Stimulated activated CD8-positive, alpha-beta memory T cell treated with anti-CD3 and anti-CD28 coated beads, Interleukin-15, amount 100 ng/mL, for 1 hour (primary cell): ENCODE results near the gene LRP1B.
"Not testable (repeated sequence)": the region's sequence is repeated elsewhere in the genome, so short reads cannot be mapped to it uniquely, and the experiment has no call there.

Experiments
- DNase-seq: peaks from one replicate; pipeline ENCODE4 v3.0.0-alpha.2; 2020; ENCODE audit warnings: low read depth

LRP1B gene

GRCh38 chr2:140427033-140427432 is 1703.8 kb downstream of the LRP1B start:
- not testable (repeated sequence) for DNase-seq

GRCh38 chr2:140424471-140424870 is 1706.3 kb downstream of the LRP1B start:
- no peak for DNase-seq

- no peak for DNase-seq
These were observed 1708.1 kb downstream of the LRP1B start for GRCh38 chr2:140422759-140423158.

GRCh38 chr2:140417504-140417903 is 1713.3 kb downstream of the LRP1B start:
- no peak for DNase-seq

- DNase-seq, result no peak
These were observed 1714.2 kb downstream of the LRP1B start for GRCh38 chr2:140416577-140416976.

DNA sequence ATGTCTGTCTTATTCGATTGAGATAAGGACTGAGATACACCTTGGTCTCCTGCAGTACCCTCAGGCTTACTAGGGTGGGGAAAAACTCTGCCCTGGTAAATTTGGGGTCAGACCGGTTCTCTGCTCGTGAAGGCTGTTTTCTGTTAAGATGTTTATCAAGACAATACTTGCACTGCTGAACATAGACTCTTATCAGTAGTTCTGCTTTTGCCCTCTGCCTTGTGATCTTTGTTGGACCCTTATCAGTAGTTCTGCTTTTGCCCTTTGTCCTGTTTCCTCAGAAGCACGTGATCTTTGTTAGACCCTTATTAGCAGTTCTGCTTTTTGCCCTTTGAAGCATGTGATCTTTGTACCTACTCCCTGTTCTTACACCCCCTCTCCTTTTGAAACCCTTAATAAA is 1715.8 kb downstream of the LRP1B start:
- DNase-seq, result not testable (repeated sequence)

GRCh38 chr2:140410695-140411094 is 1720.1 kb downstream of the LRP1B start:
- no peak for DNase-seq

GRCh38 chr2:140401056-140401455 is 1729.8 kb downstream of the LRP1B start:
- DNase-seq, result no peak

GRCh38 chr2:140392824-140393223 is 1738.0 kb downstream of the LRP1B start:
- DNase-seq, result no peak

GRCh38 chr2:140384946-140385345 is 1745.9 kb downstream of the LRP1B start:
- no peak for DNase-seq

DNA sequence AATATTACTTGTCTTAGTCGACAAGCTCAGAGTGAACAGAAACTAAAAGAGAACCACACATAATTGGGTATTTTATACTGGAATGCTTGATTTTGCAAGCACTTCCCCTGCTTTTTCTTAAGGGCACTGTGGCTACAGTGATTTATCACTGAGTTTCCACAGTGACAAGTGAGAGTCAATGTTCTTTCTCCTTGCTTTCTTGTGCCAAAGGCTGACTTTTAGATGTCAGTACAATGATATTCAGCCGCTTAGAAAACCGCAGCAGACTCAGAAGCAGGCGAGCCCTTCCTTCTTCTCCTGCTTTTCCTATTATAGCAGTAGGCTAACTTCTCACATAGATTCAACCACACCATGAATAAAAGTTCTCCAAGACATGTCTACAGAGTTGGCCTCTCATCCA is 1747.0 kb downstream of the LRP1B start:
- no peak for DNase-seq

- no peak for DNase-seq
These were observed 1754.1 kb downstream of the LRP1B start for GRCh38 chr2:140376686-140377085.

GRCh38 chr2:140363131-140363530 is 1767.7 kb downstream of the LRP1B start:
- DNase-seq, result no peak

DNA sequence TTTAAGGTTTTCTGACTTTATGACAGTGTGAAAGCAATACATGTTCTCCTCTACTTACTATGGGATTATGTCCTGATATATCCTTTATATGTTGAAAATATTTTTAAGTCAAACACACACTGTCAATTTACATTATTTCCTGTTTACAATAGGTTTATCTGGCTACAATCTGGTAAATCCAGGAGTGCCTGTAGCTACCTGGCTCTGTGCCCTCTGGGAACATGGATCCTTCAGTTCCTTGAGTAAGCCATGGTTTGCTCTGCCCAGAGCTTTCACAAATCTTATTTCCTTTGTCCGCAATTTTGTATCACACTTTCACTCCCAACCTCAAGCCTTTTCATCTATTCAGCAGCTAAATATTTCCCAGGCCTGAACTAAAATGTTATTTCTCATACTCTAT is 1768.5 kb downstream of the LRP1B start:
- DNase-seq, result no peak

GRCh38 chr2:140359056-140359771 is 1771.6 kb downstream of the LRP1B start:
- no peak for DNase-seq

- DNase-seq, result no peak
These were observed 1774.1 kb downstream of the LRP1B start for GRCh38 chr2:140356697-140357096.

DNA sequence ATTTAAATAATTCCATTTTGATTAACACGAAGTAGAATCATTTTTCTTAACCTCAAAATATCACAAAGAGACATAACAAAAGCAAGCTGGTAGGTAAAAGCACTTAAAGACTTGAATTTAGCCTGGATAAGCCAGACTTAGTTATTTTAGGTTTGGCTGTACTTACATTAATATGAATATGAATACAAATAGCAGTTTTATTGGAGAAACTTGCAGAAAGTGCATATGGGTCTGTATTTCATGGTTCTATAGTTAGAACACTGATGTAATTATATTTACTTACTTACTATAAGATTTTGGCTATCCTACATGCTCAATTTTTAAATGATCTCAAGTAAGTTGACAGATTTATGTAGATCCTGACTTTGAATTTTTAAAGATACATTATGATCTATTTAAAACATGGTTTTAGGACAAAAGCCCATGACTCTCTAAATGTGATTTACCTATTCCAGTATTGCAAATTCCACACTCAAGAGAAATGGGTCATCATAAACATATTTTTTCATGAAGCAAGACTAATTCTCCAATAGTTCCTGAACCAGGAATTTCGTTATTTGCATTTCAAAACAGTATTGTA is 1775.2 kb downstream of the LRP1B start:
- no peak for DNase-seq

GRCh38 chr2:140354544-140354943 is 1776.3 kb downstream of the LRP1B start:
- no peak for DNase-seq

DNA sequence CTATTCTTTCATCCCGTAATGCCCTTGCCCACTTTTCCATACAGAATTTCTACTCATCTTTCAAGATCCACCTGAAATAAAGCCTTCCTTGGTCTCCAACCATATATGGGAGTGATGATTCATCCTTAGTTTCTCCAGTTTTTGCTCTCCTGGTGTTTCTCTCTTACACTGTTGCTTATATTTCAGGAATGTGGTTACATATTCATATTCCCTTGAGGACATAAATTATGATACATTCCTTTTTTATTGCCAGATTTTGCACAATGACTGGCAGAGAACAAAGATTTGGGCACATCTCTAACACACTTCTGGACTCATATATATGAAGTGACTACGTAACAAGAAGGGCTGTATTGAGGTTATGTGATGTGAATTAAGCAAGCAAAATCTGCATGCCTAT is 1777.3 kb downstream of the LRP1B start:
- no peak for DNase-seq

DNA sequence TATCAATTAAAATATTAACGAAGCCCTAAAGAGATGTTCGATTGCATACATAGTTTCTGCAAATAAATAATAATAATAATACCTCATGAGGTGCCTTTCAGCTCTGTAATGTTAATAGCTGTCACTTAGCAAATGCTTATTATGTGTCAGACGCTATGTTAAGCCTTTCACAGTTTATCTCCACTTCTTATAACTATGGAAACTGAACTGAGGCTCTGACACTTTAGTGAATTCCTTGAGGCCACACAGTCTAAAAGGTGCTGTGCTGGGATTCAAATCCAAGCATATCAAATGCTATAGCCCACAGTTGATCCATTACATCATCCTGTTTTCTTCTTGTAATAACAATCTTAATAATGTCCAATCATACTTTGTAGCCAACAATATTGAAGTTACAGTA is 1779.1 kb downstream of the LRP1B start:
- no peak for DNase-seq

DNA sequence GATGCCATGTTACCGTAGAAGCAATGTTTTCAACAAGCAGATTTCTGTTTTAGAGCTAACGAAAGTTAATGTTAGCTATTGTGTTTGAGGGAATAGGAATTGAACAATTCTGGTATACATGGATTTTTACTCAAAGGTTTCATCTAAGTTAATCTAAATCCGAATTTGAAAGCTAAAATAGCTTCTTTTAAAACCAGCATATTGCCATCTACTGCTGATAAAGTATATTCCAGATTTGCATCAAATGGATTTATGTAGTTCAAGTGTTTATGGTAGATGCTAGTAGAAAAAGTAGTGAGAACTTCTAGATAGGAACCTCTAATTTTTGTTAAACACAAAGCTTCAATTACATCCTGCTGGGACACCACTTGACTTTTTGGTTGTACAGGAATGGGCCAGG is 1781.1 kb downstream of the LRP1B start:
- no peak for DNase-seq

DNA sequence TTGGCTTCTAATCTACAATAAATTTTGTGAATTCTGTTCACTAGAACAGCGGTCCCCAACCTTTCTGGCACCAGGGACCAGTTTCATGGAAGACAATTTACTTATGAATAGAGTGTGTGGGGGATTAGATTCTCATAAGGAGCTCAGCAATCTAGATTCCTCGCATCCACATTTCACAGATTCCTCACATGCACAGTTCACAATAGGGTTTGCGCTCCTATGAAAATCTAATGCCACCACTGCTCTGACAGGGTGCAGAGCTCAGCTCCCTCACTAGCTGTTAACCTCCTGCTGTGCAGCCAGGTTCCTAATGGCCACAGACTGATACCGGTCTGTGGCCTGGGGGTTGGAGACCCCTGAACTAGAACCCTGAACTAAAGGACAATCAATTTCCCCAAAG is 1782.0 kb downstream of the LRP1B start:
- DNase-seq, result no peak

DNA sequence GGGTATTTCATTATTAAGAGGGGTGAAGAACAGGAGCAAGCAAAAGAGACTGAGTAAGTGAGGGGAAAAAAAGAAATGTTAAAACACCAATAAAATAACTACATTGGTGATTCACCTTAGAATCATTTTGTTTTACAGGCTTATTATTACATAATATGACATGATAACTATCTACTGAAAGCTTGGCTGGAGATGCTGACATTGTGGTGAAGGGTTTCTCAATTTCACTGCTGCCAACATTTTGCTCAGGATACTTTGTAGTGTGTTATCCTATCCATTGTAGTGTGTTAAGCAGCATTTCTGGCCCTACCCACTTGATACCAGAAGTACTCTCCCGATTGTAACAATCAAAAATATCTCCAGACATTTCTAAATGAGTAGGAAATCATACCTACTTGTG is 1786.0 kb downstream of the LRP1B start:
- no peak for DNase-seq

- DNase-seq, result not testable (repeated sequence)
These were observed 1786.5 kb downstream of the LRP1B start for GRCh38 chr2:140344266-140344665.
